ENCODE results near the gene PANX2. TPM values are rescaled to one million over a fixed set of nuclear protein-coding genes. Genes with fewer than 3 reads are reported as not detected.

PANX2 gene
- total and polyA plus RNA-seq, 2 of the 13 experiments (the other 11 are each of a cell fraction or from before 2014, with no cell fraction given) = 0.15 to 1.1 TPM

DNA sequence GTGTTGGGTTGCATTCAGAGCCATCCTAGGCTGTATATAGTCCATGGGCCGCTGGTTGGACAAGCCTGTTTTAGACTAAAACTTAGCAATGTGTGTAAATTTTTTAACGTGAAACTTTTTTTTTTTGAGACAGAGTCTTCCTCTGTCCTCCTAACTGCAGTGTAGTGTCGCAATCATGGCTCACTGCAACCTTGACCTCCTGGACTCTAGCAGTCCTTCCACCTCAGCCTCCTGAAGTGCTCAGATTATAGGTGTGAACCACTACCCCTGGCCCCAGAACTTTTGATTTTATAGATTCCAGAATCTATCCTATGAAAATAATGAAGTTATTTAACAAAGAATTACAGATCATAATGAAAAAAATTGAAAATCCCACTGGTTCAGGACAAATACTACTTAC is 29.9 kb upstream of the PANX2 start (continued):
- TF ChIP-seq, protein P1, sequence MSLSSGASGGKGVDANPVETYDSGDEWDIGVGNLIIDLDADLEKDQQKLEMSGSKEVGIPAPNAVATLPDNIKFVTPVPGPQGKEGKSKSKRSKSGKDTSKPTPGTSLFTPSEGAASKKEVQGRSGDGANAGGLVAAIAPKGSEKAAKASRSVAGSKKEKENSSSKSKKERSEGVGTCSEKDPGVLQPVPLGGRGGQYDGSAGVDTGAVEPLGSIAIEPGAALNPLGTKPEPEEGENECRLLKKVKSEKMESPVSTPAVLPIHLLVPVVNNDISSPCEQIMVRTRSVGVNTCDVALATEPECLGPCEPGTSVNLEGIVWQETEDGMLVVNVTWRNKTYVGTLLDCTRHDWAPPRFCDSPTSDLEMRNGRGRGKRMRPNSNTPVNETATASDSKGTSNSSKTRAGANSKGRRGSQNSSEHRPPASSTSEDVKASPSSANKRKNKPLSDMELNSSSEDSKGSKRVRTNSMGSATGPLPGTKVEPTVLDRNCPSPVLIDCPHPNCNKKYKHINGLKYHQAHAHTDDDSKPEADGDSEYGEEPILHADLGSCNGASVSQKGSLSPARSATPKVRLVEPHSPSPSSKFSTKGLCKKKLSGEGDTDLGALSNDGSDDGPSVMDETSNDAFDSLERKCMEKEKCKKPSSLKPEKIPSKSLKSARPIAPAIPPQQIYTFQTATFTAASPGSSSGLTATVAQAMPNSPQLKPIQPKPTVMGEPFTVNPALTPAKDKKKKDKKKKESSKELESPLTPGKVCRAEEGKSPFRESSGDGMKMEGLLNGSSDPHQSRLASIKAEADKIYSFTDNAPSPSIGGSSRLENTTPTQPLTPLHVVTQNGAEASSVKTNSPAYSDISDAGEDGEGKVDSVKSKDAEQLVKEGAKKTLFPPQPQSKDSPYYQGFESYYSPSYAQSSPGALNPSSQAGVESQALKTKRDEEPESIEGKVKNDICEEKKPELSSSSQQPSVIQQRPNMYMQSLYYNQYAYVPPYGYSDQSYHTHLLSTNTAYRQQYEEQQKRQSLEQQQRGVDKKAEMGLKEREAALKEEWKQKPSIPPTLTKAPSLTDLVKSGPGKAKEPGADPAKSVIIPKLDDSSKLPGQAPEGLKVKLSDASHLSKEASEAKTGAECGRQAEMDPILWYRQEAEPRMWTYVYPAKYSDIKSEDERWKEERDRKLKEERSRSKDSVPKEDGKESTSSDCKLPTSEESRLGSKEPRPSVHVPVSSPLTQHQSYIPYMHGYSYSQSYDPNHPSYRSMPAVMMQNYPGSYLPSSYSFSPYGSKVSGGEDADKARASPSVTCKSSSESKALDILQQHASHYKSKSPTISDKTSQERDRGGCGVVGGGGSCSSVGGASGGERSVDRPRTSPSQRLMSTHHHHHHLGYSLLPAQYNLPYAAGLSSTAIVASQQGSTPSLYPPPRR (CRISPR knock-in tag; IDR thresholded peaks at IDR 0.05; ENCODE audit: borderline replicate concordance) = peak; percentile 20; the same call in 1 of the 2 replicates
- TF ChIP-seq ELF3 (CRISPR knock-in tag; IDR thresholded peaks at IDR 0.05) (peak; percentile 26; the same call in 1 of the 2 replicates), GATAD2A (CRISPR knock-in tag; IDR thresholded peaks at IDR 0.05) (peak; percentile 89), ZNF589 (CRISPR knock-in tag; conservative IDR thresholded peaks at IDR 0.05) (no peak), RARA (CRISPR knock-in tag; IDR thresholded peaks at IDR 0.05) (peak; percentile 84), CHD4 (IDR thresholded peaks at IDR 0.05; ENCODE audit: borderline replicate concordance, low read length) (0 out of 2 replicates have a peak, but pooled peaks have one; percentile 38), ZKSCAN1 (IDR thresholded peaks at IDR 0.05; ENCODE audit: low read length) (no peak), ETV5 (CRISPR knock-in tag; IDR thresholded peaks at IDR 0.05; ENCODE audit: borderline replicate concordance) (peak; percentile 35; the same call in 1 of the 2 replicates), ISL2 (CRISPR knock-in tag; IDR thresholded peaks at IDR 0.05) (peak; percentile 56; the same call in 1 of the 2 replicates), ZNF263 (CRISPR knock-in tag; IDR thresholded peaks at IDR 0.05) (peak; percentile 73), SMAD9 (CRISPR knock-in tag; IDR thresholded peaks at IDR 0.05) (no peak), CREM (IDR thresholded peaks at IDR 0.05) (0 out of 2 replicates have a peak, but pooled peaks have one; percentile 16), CREM (CRISPR knock-in tag; IDR thresholded peaks at IDR 0.05) (no peak), HNF4G (IDR thresholded peaks at IDR 0.05; ENCODE audit: borderline replicate concordance, low read depth, low read length) (peak; percentile 80; the same call in 1 of the 2 replicates), HNF4G (CRISPR knock-in tag; IDR thresholded peaks at IDR 0.05; ENCODE audit: borderline replicate concordance, low read depth) (no peak), ZNF441 (CRISPR knock-in tag; IDR thresholded peaks at IDR 0.05; ENCODE audit: borderline replicate concordance) (no peak), XRCC5 (optimal IDR thresholded peaks at IDR 0.05; ENCODE audit: low read length) (no peak), TARDBP (CRISPR knock-in tag; IDR thresholded peaks at IDR 0.05) (0 out of 2 replicates have a peak, but pooled peaks have one; percentile 51), KLF9 (CRISPR knock-in tag; IDR thresholded peaks at IDR 0.05; ENCODE audit: low read depth) (no peak)
- TF ChIP-seq, protein P2, sequence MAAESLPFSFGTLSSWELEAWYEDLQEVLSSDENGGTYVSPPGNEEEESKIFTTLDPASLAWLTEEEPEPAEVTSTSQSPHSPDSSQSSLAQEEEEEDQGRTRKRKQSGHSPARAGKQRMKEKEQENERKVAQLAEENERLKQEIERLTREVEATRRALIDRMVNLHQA (CRISPR knock-in tag; IDR thresholded peaks at IDR 0.05) = no peak
- TF ChIP-seq, protein P3, sequence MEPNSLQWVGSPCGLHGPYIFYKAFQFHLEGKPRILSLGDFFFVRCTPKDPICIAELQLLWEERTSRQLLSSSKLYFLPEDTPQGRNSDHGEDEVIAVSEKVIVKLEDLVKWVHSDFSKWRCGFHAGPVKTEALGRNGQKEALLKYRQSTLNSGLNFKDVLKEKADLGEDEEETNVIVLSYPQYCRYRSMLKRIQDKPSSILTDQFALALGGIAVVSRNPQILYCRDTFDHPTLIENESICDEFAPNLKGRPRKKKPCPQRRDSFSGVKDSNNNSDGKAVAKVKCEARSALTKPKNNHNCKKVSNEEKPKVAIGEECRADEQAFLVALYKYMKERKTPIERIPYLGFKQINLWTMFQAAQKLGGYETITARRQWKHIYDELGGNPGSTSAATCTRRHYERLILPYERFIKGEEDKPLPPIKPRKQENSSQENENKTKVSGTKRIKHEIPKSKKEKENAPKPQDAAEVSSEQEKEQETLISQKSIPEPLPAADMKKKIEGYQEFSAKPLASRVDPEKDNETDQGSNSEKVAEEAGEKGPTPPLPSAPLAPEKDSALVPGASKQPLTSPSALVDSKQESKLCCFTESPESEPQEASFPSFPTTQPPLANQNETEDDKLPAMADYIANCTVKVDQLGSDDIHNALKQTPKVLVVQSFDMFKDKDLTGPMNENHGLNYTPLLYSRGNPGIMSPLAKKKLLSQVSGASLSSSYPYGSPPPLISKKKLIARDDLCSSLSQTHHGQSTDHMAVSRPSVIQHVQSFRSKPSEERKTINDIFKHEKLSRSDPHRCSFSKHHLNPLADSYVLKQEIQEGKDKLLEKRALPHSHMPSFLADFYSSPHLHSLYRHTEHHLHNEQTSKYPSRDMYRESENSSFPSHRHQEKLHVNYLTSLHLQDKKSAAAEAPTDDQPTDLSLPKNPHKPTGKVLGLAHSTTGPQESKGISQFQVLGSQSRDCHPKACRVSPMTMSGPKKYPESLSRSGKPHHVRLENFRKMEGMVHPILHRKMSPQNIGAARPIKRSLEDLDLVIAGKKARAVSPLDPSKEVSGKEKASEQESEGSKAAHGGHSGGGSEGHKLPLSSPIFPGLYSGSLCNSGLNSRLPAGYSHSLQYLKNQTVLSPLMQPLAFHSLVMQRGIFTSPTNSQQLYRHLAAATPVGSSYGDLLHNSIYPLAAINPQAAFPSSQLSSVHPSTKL (CRISPR knock-in tag; IDR thresholded peaks at IDR 0.05) = peak; percentile 90
- TF ChIP-seq, protein P4, sequence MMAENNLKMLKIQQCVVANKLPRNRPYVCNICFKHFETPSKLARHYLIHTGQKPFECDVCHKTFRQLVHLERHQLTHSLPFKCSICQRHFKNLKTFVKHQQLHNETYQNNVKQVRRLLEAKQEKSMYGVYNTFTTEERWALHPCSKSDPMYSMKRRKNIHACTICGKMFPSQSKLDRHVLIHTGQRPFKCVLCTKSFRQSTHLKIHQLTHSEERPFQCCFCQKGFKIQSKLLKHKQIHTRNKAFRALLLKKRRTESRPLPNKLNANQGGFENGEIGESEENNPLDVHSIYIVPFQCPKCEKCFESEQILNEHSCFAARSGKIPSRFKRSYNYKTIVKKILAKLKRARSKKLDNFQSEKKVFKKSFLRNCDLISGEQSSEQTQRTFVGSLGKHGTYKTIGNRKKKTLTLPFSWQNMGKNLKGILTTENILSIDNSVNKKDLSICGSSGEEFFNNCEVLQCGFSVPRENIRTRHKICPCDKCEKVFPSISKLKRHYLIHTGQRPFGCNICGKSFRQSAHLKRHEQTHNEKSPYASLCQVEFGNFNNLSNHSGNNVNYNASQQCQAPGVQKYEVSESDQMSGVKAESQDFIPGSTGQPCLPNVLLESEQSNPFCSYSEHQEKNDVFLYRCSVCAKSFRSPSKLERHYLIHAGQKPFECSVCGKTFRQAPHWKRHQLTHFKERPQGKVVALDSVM (CRISPR knock-in tag; IDR thresholded peaks at IDR 0.05) = peak; percentile 71

All from HepG2 (cell line).